GM23338 (cell line): ENCODE data around the gene DNAL1. TPM values are rescaled to one million over a fixed set of nuclear protein-coding genes. Genes with fewer than 3 reads are reported as not detected.

Experiments
- ATAC-seq: fragments of 200-7000 bp; cut with Tn5 transposase; 3 replicates; pipeline ENCODE4 v1.9.1; 2020
- DNase-seq: peaks from one replicate; pipeline ENCODE4 v3.0.0-alpha.2; 2015; ENCODE audit warnings: low spot score
- H2AFZ ChIP-seq: fragments of 200-600 bp; sonication (generic); 2 replicates; pipeline ENCODE4 v1.8.0; 2016; ENCODE audit warnings: antibody characterized with exemption, mild to moderate bottlenecking, moderate library complexity
- H3F3A ChIP-seq: fragments of 200-600 bp; sonication (generic); replicated peaks from 2 replicates; pipeline ENCODE4 v1.8.0; 2017; ENCODE audit warnings: antibody characterized with exemption, mixed run types, low read depth
- H3K27ac ChIP-seq: fragments of 200-600 bp; sonication (generic); 2 replicates; pipeline ENCODE4 v1.6.1; 2016; ENCODE audit warnings: low read depth
- H3K27me3 ChIP-seq: fragments of 200-600 bp; sonication (generic); 2 replicates; pipeline ENCODE4 v1.8.0; 2016; ENCODE audit warnings: mild to moderate bottlenecking, mixed run types, moderate library complexity; ENCODE audit not compliant: insufficient read depth
- H3K36me3 ChIP-seq: fragments of 200-600 bp; sonication (generic); 2 replicates; pipeline ENCODE4 v1.8.0; 2016; ENCODE audit warnings: mild to moderate bottlenecking; ENCODE audit not compliant: insufficient read depth
- H3K4me1 ChIP-seq: fragments of 200-600 bp; sonication (generic); 2 replicates; pipeline ENCODE4 v1.8.0; 2016; ENCODE audit warnings: mild to moderate bottlenecking, moderate library complexity; ENCODE audit not compliant: insufficient read depth
- H3K4me2 ChIP-seq: fragments of 200-600 bp; sonication (generic); 2 replicates; pipeline ENCODE4 v1.7.1; 2017; ENCODE audit warnings: mixed run types
- H3K4me3 ChIP-seq: fragments of 200-600 bp; sonication (generic); 2 replicates; pipeline ENCODE4 v1.6.1; 2016; ENCODE audit warnings: mixed run types
- H3K79me2 ChIP-seq: fragments of 200-600 bp; sonication (generic); replicated peaks from 2 replicates; pipeline ENCODE4 v1.8.0; 2017; ENCODE audit warnings: mild to moderate bottlenecking; ENCODE audit not compliant: insufficient read depth
- H3K9me2 ChIP-seq: fragments of 200-600 bp; sonication (generic); 2 replicates; pipeline ENCODE4 v1.8.0; 2017; ENCODE audit not compliant: insufficient read depth
- H4K20me1 ChIP-seq: fragments of 200-600 bp; sonication (generic); replicated peaks from 2 replicates; pipeline ENCODE4 v1.8.0; 2017; ENCODE audit warnings: mild to moderate bottlenecking; ENCODE audit not compliant: insufficient read depth
- H3K27ac Mint-ChIP-seq: 2 replicates; pipeline ENCODE4 v1.8.0; 2020; ENCODE audit warnings: inconsistent platforms, mild to moderate bottlenecking, moderate library complexity, mixed read lengths
- H3K27me3 Mint-ChIP-seq: 3 replicates; pipeline ENCODE4 v1.8.0; 2022; ENCODE audit warnings: low read depth, mild to moderate bottlenecking, moderate library complexity, mixed read lengths, inconsistent platforms; ENCODE audit not compliant: insufficient read depth, poor library complexity
- H3K36me3 Mint-ChIP-seq: 3 replicates; pipeline ENCODE4 v1.8.0; 2021; ENCODE audit warnings: low read depth, mild to moderate bottlenecking, inconsistent platforms, moderate library complexity, mixed read lengths
- H3K4me1 Mint-ChIP-seq: 3 replicates; pipeline ENCODE4 v1.8.0; 2020; ENCODE audit warnings: mild to moderate bottlenecking, inconsistent platforms, mixed read lengths
- H3K4me3 Mint-ChIP-seq: 3 replicates; pipeline ENCODE4 v1.8.0; 2021; ENCODE audit warnings: moderate library complexity, mild to moderate bottlenecking, inconsistent platforms, mixed read lengths
- H3K9me3 Mint-ChIP-seq: 3 replicates; pipeline ENCODE4 v1.8.0; 2020; ENCODE audit warnings: moderate library complexity, mild to moderate bottlenecking, inconsistent platforms, mixed read lengths
- CREB1 ChIP-seq: fragments of 250-450 bp; sonication (Bioruptor Pico); IDR thresholded peaks from 2 replicates; pipeline ENCODE4 v1.5.0; 2020; ENCODE audit warnings: low read depth, mild to moderate bottlenecking, moderate library complexity
- CTCF ChIP-seq, 2 experiments: fragments of 200-600 bp in 1 of 2; sonication (generic) in 1 of 2; conservative IDR thresholded peaks; 2 replicates each; pipeline versions ENCODE4 v1.5.1 to v1.6.1; 2016 to 2017; ENCODE audit warnings: antibody characterized with exemption in 2 of 2, low read depth in 2 of 2, mild to moderate bottlenecking in 2 of 2, moderate library complexity in 1 of 2
- ETS1 ChIP-seq: IDR thresholded peaks from 2 replicates; pipeline ENCODE4 v1.6.1; 2016; ENCODE audit warnings: antibody characterized with exemption
- EZH2 ChIP-seq: fragments of 200-600 bp; sonication (generic); IDR thresholded peaks from one replicate; pipeline ENCODE4 v1.8.0; 2017; ENCODE audit warnings: antibody characterized with exemption, mild to moderate bottlenecking, low read depth; ENCODE audit not compliant: unreplicated experiment
- JUNB ChIP-seq: IDR thresholded peaks from one replicate; pipeline ENCODE4 v1.6.1; 2016; ENCODE audit warnings: antibody characterized with exemption; ENCODE audit not compliant: unreplicated experiment
- NANOG ChIP-seq: IDR thresholded peaks from 2 replicates; pipeline ENCODE4 v1.6.1; 2016; ENCODE audit warnings: antibody characterized with exemption, borderline replicate concordance
- POLR2AphosphoS5 ChIP-seq: IDR thresholded peaks from 2 replicates; pipeline ENCODE4 v1.6.1; 2016; ENCODE audit warnings: antibody characterized with exemption, low read depth
- REST ChIP-seq: IDR thresholded peaks from one replicate; pipeline ENCODE4 v1.6.1; 2018; ENCODE audit warnings: antibody characterized with exemption; ENCODE audit not compliant: unreplicated experiment
- STAT1 ChIP-seq: IDR thresholded peaks from one replicate; pipeline ENCODE4 v1.6.1; 2016; ENCODE audit warnings: antibody characterized with exemption; ENCODE audit not compliant: unreplicated experiment
- ZNF114 ChIP-seq: fragments of 250-450 bp; sonication (Bioruptor Pico); IDR thresholded peaks from 2 replicates; pipeline ENCODE4 v1.5.0; 2020; ENCODE audit warnings: mild to moderate bottlenecking, moderate library complexity
- ZNF331 ChIP-seq: fragments of 250-450 bp; sonication (Bioruptor Pico); IDR thresholded peaks from 2 replicates; pipeline ENCODE4 v1.5.0; 2020; ENCODE audit warnings: low read depth, mild to moderate bottlenecking, moderate library complexity
- ZNF462 ChIP-seq: fragments of 250-450 bp; sonication (Bioruptor Pico); IDR thresholded peaks from 2 replicates; pipeline ENCODE4 v1.5.0; 2020; ENCODE audit warnings: mild to moderate bottlenecking, moderate library complexity
- polyA plus RNA-seq: library from polyadenylated mRNA; unstranded; fragments of >200 nt; fragmentation: Nextera tagmentation; extraction: Ambion mirVana; gene quantifications from 2 replicates; pipeline ENCODE4 v1.2.1, GENCODE V29; 2016
- total RNA-seq: library from RNA; depleted of rRNA; stranded (reverse); fragments of >200 nt; shearing (Covaris generic); gene quantifications from 2 replicates; pipeline ENCODE4 v1.2.3, GENCODE V29; 2014

The DNAL1 gene
- total and polyA plus RNA-seq, 2 experiments from 2014 or later = 7.6 to 29.3 TPM

GRCh38 chr14:73616831-73617230 is 28.0 kb upstream of the DNAL1 start (continued):
- no peak for TF ChIP-seq REST
- no peak for TF ChIP-seq ETS1
- TF ChIP-seq CREB1 (CRISPR knock-in tag) = no peak

- H3K27me3 ChIP-seq = no peaks in the 10 kb centered on the region
- no peak for ATAC-seq
- TF ChIP-seq CREB1 (CRISPR knock-in tag) (no peak), JUNB (no peak), POLR2AphosphoS5 (no peak), ZNF114 (CRISPR knock-in tag) (no peak), EZH2 (no peak), ZNF462 (CRISPR knock-in tag) (no peak), ZNF331 (no peak), NANOG (no peak), CTCF (conservative IDR thresholded peaks at IDR 0.05; ENCODE audit: low read depth in 2 of 2) (no peak), STAT1 (no peak), ETS1 (no peak)
Measured at GRCh38 chr14:73619524-73619923, 25.3 kb upstream of the DNAL1 start.

More at GRCh38 chr14:73619524-73619923, 25.3 kb upstream of the DNAL1 start:
- no peak overlapping the region for H3K4me3 ChIP-seq
- H4K20me1 ChIP-seq = no peaks in the 10 kb centered on the region
- Mint-ChIP-seq H3K9me3 (peaks cover 4% of the 10 kb centered on the region; the same call in 1 of the 3 replicates), H3K4me3 (no peak overlapping the region), H3K36me3 (peaks cover 8% of the 10 kb centered on the region; the same call in 2 of the 3 replicates), H3K4me1 (peaks cover 7% of the 10 kb centered on the region), H3K27ac (no peak overlapping the region), H3K27me3 (peaks cover 7% of the 10 kb centered on the region)
- H3K27ac ChIP-seq = no peak overlapping the region
- H3K4me1 ChIP-seq = peaks cover 7% of the 10 kb centered on the region; the same call in 1 of the 2 replicates
- H3K79me2 ChIP-seq = no peaks in the 10 kb centered on the region
- H2AFZ ChIP-seq = no peak overlapping the region
- no peak overlapping the region for H3K4me2 ChIP-seq
- no peak for DNase-seq
- H3K9me2 ChIP-seq = no peaks in the 10 kb centered on the region
- no peaks in the 10 kb centered on the region for H3K36me3 ChIP-seq
- H3F3A ChIP-seq = no peaks in the 10 kb centered on the region
